Right lobe of liver (tissue), 4 donors: ENCODE measurements around the gene KLHL35.

ENCODE experiments used
- CTCF ChIP-seq, 4 donors: fragments of 200-600 bp in 3 of 4; fragments of 450-650 bp in 1 of 4; IDR thresholded peaks; one replicate each; pipeline versions ENCODE4 v1.5.1 to v1.8.0; 2016 to 2022; ENCODE audit warnings: antibody characterized with exemption in 4 of 4, mild to moderate bottlenecking in 2 of 4
- POLR2A ChIP-seq: fragments of 450-650 bp; IDR thresholded peaks from one replicate; pipeline ENCODE4 v1.6.1; 2017; ENCODE audit warnings: antibody characterized with exemption, mild to moderate bottlenecking
- donor health status: DM: no; HTN: no; CAD: no.
- donor health status: DM: no; HTN: no; CAD: no.
- donor health status: DM: no; HTN: yes; CAD: no.

- TF ChIP-seq CTCF (IDR thresholded peaks at IDR 0.05), result no peak
- TF ChIP-seq POLR2A, result no peak
Observed at GRCh38 chr11:75463106-75463774, 30.2 kb upstream of the KLHL35 start.
